Activated CD8-positive, alpha-beta memory T cell treated with anti-CD3 and anti-CD28 coated beads for 1 hour (primary cell): Measurements from ENCODE around the gene IREB2.
"Not testable (repeated sequence)": the region's sequence is repeated elsewhere in the genome, so short reads cannot be mapped to it uniquely, and the experiment has no call there.

Source experiments
- DNase-seq, 2 donors: peaks; one replicate each; pipeline ENCODE4 v3.0.0-alpha.2; 2020; ENCODE audit warnings: low read depth in 1 of 2; ENCODE audit errors: extremely low read depth in 1 of 2

IREB2 gene

DNA sequence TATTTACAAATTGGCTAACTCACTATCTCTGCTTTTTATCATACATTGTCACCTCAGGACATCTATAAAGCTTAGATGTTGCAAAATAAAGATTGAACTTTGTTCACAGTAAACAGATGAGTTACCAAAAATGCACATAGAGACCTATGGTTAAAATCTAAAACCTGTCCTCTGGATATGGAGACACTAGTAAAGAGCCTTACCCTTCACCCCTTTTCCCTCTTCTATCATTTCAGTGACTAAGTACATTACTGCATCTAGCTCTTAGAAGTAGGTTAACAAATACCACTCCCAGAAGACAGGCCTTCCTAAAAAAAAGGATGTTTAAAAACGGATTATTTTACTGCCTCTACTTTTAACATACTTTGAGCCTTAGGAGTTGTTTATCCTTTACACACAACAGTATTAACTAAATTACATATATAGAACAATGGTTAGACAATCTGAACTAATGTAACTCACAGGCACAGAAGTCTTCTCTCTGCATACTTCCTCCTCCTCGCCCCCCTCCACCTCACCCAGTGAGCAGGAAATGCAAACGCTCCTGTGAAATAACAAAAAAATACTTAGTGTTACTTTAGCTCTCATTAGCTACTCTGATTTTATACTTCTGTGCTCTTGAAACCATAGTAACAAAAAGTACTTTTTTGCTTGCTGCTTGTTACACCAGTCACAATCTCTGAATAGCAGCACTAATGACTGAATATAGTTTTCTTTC lies 23.3 kb downstream of the IREB2 start:
- peak in 1 of 2 donors; percentile 11 for DNase-seq

DNA sequence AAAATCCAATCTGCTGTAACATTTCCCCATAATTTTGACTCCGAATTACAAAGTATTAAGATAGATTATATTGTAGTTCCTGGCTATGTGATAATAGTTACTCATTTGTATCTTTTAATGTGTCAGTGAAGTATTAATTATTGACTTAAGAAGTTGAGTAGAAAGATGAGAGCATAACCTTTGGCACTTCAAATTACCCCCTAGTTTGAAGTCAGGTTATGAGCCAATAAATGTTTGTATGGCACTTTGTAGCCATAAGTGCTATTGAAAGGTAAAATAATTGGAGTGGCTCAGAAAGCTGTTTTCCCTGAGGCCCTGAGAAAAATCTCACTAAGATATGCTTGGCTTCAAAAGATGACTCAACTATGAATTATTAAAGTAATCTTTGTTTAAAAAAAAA lies 31.0 kb downstream of the IREB2 start:
- no peak for DNase-seq

DNA sequence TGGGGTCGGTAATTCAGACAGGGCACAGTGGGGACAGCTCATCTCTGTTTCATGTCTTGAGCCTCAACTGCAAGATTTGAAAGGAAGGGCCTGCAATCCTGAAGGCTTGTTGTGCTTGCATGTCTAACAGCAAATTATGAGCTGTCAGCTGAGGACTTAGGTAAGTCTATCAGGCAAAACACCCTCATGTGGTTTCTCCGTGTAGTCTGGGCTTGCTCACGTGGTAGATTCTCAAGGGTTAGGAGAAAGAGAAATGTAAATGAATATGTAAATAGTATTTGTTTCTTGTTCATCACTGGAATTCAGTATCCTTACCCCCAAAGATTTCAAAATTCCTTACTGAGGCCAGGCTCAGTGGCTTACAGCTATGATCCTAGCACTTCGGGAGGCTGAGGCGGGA lies 39.3 kb downstream of the IREB2 start:
- DNase-seq: no peak

DNA sequence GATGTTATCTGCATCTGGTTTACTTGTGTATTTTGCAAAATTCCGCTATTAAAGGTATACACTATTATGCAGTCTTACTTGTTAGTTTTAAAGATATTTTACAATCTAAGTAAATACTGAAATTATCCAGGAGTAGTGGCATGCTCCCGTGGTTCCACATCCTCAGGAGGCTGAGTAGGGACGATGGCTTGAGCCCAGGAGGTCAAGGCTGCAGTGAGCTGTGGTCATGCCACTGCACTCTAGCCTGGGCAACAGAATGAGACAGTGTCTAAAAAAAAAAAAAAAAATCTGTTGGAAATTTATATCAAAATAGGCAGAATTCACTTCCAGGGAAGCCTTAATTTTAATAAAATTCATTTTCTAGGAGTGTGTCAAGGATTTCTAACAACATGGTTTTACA lies 41.6 kb downstream of the IREB2 start:
- DNase-seq: no peak

DNA sequence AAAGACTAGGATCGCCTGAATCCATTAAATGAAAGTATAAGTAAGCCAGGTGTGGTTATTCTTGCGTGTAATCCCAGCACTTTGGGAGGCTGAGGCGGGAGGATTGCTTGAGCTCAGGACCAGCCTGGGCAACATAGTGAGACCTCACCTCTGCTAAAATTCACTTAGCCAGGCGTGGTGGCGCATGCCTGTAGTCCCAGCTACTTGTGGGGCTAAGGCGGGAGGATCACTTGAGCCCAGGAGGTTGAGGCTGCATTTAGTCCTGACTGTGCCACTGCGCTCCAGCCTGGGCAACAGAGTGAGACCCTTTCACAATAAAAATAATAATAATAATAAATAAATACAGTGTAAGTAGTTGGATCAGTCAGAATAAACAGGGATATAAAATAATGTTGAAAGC lies 43.9 kb downstream of the IREB2 start:
- no peak for DNase-seq

DNA sequence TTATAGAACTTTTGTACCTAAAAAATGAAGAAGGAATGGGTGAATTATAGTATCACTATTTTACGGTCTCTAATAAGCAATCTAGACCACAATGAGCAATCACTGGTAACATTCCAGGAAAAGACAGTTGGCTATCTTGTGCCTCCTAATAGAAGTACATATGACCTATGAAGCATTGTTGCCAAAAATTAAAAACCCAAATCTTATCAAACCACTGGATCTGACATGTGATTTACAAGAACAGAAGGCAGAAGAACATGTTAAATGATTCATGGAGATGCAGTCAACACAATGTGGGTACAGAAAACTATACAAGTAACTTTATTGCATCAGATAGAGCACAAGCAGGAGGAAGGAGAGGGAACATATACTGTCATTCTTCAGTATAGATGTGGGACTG lies 54.9 kb downstream of the IREB2 start:
- DNase-seq: no peak

DNA sequence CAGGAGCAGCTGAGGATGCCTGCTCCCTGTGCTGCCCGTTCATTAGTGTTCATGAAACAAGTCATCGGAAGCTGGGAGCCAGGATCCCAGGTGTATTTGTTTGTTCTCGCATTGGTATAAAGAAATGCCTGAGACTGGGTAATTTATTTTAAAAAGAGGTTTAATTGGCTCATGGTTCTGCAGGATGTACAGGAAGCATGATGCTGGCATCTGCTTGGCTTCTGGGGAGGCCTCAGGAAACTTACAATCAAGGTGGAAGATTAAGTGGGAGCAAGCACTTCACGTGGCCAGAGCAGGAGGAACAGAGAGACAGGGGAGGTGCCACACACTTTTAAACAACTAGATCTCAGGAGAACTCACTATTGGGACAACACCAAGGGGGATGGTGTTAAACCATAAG lies 63.8 kb downstream of the IREB2 start:
- DNase-seq: no peak

DNA sequence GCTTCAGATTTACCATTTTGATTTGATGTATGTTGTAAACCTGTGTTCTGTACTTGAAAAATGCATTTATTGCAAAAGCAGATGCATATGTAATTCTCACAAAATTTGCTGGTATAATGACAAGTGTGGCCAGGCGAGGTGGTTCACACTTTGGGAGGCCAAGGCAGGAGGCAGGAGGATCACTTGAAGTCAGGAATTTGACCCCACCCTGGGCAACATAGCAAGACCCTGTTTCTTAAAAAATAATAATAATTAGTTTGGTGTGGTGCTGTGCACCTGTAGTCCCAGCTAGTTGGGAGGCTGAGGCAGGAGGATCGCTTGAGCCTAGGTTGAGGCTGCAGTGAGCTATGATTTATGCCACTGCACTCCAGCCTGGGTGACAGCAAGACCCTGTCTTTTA lies 64.6 kb downstream of the IREB2 start:
- DNase-seq: no peak

DNA sequence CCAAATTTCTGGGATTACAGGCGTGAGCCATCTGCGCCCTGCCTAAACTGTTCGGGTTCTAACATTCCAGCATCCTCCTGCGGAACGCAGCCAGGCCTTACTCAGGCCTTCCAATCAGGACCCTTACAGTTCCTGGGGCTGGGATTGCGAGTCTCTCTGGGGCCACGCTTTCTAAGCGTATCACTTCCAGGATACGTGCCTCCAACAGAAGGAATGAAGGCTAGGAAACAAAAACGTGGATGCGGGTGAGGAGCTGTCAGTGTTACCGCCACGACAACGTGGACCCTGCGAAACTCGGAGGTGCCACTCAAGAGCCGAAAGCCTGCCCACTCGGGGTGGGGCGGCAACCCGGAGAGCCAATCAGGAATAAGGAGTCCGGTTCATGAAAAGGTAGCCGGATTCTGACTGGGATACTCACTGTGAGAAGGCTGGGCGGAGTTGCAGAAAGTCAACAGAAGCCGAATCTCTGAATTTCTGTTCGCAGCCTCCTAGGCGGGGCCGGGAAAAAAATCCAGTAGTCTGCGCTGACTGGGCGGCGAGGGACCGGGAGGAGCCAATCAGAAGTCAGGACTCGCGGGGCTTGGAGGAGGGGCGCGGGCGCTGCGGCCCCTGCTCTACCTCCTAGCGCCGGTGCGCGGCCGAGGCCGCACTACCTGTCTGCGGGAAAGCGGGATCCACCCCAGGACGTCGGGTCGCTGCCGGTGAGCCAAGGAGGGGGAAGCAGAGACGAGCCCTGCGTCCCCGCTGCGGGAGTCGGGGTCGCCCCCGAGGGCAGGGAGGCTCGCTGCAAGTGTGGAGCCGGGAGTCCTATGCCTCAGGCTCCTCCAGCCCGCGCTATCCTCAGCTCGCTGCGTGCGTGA lies 69.2 kb downstream of the IREB2 start, which contains the start of gene HYKK:
Gene HYKK, plus strand, starts transcription at position 607 of the 860 bp plus-strand sequence. CDS start 5,512 bp downstream, outside the sequence.
- peak; percentile 40 to 42 for DNase-seq

DNA sequence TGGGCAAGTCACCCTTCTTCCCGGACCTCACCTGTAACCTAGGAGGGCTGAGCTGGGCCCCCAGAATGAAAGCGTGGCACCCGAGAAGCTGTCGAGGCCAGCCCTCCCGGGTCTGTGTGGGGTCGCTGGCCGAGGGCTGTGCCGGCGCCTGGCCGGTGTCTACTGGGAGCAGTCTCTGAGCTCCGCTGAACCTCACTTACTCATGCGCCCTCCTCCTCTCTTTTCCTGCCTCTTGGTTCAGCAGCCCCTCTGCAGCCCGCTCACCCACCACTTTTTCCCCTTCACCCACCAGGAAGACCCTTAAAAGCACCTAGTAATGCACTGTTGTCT lies 69.8 kb downstream of the IREB2 start:
- DNase-seq: no peak

DNA sequence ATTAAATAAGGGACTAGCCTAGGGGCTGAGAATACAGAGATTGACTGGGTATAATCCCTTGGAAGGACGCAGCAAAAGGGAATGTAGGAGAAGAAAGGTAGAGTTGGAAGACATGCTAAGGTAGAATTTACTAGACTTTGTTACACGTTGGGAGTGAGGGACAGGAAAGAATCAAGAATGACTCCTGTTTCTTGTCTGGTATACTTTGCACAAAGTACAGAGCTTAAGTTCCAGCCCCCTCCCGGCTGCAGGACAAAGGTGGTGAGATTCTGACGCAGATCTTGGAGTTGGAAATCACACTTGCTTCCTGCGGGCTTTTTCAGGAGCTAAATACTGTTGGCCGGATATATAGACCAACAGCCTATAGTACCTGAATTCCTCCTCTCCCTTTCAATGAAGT lies 70.3 kb downstream of the IREB2 start:
- no peak for DNase-seq

DNA sequence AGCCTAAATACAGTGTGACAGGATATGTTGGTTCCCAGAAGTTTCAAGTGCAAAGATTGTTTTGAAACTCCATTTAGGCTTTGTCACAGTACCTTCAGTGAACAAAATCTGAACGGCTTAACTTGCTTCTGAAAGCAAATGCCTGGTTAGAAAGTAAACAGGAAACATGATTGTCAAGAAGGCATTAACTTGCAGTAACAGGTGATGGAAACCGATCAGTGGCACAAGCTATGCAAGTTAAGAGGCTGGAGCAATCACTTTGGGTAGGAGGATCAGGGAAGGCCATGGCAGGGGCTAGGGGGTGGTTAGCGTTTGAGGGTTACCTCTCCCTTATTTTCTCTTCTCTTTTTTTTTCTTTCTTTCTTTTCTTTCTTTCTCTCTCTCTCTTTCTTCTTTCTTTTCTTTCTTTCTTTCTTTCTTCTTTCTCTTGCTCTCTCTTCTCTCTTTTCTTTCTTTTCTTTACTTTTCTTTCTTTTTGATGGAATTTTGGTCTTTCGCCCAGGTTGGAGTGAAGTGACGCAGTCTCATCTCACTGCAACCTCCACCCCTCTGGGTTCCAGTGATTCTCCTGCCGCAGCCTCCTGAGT lies 71.8 kb downstream of the IREB2 start:
- no peak for DNase-seq

DNA sequence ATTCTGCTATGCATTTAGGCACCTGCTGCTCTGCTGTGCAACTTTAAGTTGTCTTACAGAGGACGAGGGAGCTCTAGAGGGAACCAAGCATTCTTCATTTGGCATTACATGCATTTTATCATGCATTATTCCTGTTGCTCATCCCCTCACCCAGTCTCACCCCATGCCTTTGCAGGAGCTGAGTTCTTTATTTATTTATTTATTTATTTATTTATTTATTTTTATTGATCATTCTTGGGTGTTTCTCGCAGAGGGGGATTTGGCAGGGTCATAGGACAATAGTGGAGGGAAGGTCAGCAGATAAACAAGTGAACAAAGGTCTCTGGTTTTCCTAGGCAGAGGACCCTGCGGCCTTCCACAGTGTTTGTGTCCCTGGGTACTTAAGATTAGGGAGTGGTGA lies 82.0 kb downstream of the IREB2 start:
- not testable (repeated sequence) for DNase-seq

DNA sequence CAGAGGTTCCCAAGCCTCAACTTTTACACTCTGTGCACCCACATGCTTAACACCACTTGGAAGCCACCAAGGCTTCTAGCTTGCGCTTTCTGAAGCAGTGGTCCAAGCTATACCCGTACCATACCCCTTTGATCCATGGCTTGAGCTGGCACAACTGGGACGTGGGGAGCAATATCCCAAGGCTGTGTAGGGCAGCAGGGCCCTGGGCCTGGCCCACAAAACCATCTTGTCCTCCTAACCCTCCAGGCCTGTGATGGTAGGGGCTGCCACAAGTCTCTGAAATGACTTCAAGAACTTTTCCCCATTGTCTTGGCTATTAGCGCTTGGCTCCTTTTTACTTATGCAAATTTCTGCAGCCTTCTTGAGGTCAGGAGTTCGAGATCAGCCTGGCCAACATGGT lies 86.2 kb downstream of the IREB2 start:
- no peak for DNase-seq

DNA sequence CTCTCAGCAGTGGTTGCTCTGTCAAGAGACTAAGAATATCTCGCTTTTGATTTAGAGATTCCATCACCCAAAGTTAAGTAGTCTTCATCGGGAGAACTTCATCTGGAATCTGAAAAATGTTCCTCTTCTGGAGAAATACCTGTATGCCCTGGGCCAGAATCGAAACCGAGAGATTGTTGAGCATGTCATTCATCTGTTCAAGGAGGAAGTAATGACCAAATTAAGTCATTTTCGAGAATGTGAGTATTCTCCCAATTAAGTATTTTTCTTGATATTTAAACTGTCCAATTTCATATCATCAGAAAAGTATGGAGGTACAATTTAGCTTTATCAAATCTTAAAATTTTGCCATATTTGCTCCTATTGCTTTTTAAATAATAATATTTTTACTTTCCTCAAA lies 89.3 kb downstream of the IREB2 start:
- no peak for DNase-seq

DNA sequence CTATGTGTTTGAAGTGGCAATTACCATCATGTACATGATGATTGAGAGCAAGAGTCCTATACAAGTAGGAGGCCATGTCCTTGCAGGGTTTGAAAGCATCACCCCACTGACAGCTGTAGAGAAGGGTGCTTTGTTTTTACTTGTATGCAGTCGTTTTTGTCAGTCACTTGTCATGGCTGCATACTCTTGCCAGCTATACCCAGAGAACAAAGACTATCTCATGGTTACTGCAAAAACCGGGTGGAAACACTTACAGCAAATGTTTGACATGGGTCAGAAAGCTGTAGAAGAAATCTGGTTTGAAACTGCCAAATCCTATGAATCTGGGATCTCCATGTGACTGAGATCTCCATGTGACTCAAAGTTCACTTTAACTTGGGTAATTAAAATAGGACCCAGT lies 95.3 kb downstream of the IREB2 start:
- DNase-seq: no peak

DNA sequence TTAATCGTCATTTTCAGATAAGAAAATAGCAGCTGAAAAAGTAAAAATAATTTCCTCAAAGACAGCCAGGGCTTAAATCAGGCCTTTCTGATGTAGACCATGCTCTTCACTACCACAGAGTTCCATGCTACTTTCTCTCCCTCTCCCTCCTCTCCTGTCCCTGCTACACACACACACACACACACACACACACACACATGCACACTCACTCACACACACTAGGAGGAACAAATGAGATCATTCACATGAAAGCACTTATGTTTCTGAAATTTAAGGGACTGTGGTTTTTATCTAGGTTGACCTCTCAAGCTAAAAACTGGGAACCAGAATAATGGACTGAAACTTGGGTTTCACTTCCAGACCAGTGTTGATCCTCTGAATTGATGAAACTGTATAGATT lies 98.1 kb downstream of the IREB2 start:
- no peak for DNase-seq

DNA sequence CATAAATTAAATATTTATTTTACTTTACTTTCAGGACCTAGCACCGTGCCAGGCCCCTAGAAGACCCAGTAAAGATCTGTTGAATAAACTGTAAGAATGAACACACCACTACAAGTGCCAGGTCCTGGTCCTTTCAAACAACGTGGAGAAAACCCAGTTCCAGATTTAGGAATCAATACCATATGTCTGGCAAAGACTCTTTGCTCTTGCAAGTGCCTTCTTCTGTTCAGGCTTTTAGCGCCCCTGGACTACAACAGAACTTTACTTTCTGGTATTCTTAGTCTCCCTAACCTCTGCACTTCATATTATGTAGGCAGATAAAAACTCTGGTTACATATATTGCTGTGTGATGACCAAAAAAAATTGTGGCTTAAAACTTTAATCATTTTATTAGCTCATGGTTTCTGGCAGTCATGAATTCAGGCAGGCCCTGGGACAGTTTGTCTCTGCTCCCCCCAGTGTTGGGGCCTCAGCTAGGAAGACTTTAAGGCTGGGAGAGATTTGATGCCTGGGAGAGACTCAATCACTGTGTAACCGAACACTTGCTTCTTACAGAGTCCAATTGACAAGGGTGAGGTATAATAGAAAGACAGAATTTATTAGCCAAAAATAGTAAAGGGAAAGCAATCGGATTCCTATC lies 99.4 kb downstream of the IREB2 start:
- DNase-seq: no peak

DNA sequence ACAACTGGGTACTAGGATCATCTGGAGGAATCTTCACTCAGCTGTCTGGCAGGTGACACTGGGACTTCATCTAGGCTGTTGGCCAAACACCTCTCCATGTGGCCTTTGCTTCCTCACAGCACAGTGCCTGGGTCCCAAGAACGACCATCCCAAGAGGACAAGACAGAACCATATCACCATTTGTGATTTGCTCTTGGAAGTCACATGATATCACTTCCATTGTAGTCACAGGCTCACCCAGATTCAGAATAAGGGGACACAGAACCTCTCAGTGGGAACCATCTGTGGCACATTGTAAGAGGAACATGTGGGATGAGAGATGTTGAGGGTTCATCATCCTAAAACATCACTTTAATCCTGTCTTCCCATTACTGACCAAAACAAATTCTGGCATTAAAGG lies 100.3 kb downstream of the IREB2 start:
- no peak for DNase-seq

DNA sequence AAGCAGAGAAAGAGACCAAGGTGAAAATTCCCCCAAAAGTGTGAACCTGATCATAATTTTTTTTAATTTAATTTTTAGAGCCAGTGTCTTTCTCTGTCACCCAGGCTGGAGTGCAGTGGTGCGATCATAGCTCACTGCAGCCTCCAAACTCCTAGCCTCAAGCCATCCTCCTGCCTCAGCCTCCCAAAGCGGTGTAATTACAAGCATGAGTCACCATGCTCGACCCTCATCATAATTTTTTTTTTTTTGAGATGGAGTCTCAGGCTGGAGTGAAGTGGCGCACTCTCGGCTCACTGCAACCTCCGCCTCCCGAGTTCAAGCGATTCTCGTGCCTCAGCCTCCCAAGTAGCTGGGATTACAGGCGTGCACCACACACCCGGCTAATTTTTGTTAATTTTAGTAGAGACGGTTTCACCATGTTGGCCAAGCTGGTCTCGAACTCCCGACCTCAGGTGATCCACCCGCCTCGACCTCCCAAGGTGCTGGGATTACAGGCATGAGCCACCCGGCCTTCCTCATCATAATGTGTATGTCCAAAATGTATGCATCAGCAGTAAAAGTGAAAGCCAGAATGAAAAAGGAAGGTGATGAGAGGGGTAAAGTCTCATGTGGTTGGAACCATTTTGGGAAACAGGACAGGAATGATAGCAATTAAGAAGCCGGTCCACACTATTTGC lies 101.6 kb downstream of the IREB2 start:
- not testable (repeated sequence) for DNase-seq
